Upper lobe of left lung (tissue), 6 donors: ENCODE data around the gene B4GALNT2. TPM values are rescaled to one million over a fixed set of nuclear protein-coding genes. Genes with fewer than 3 reads are reported as not detected.

Experiments used
- ATAC-seq, 2 donors: fragments of 200-7000 bp; cut with Tn5 transposase; one replicate each; pipeline ENCODE4 v1.9.1; 2022; ENCODE audit warnings: mild to moderate bottlenecking in 2 of 2, moderate library complexity in 2 of 2; ENCODE audit not compliant: low FRiP score in 2 of 2
- DNase-seq, 2 donors: peaks; one replicate each; pipeline ENCODE4 v3.0.0-alpha.2; 2019 to 2020
- H3K27ac ChIP-seq, 4 donors: fragments of 200-600 bp; sonication (generic); one replicate each; pipeline ENCODE4 v1.5.1; 2016 to 2019
- H3K27me3 ChIP-seq, 4 donors: fragments of 200-600 bp; sonication (generic); one replicate each; pipeline ENCODE4 v1.5.1; 2017 to 2019
- H3K36me3 ChIP-seq, 4 donors: fragments of 200-600 bp; sonication (generic); one replicate each; pipeline ENCODE4 v1.5.1; 2016 to 2019
- H3K4me1 ChIP-seq, 4 donors: fragments of 200-600 bp; sonication (generic); one replicate each; pipeline ENCODE4 v1.5.1; 2018 to 2019
- H3K4me3 ChIP-seq, 4 donors: fragments of 200-600 bp; sonication (generic); one replicate each; pipeline ENCODE4 v1.5.1; 2017 to 2019; ENCODE audit warnings: mild to moderate bottlenecking in 2 of 4, moderate library complexity in 1 of 4
- H3K9me3 ChIP-seq, 4 donors: fragments of 200-600 bp; sonication (generic); one replicate each; pipeline ENCODE4 v1.5.1; 2018 to 2019
- EP300 ChIP-seq, 4 donors: sonication (generic); formaldehyde crosslinking; IDR thresholded peaks; one replicate each; pipeline ENCODE4 v1.5.1; 2017; ENCODE audit warnings: antibody characterized with exemption in 4 of 4, control low read depth in 2 of 4
- POLR2A ChIP-seq, 4 donors: fragments of 450-650 bp; IDR thresholded peaks; one replicate each; pipeline ENCODE4 v1.5.1; 2016 to 2017; ENCODE audit warnings: antibody characterized with exemption in 4 of 4, mild to moderate bottlenecking in 2 of 4
- POLR2AphosphoS5 ChIP-seq, 2 donors: sonication (generic); formaldehyde crosslinking; IDR thresholded peaks; one replicate each; pipeline ENCODE4 v1.5.1; 2017; ENCODE audit warnings: antibody characterized with exemption in 2 of 2
- WGBS, 2 donors: methylation state at CpG; one replicate each; pipeline ENCODE4 v1.1.5; 2017 to 2018; 5-methylcytosine and 5-hydroxymethylcytosine counted together
- total RNA-seq, 6 donors: library from RNA; depleted of rRNA in 4 of 6; stranded (reverse); fragments of >200 nt in 4 of 6; gene quantifications; one replicate each; pipeline versions ENCODE4 v1.1.0 to v1.2.1, GENCODE V29; 2016 to 2021
- TF ChIP-seq, protein P1 (sequence below), 6 experiments: fragments of 450-650 bp in 4 of 6; fragments of 200-600 bp in 2 of 6; sonication (generic) in 2 of 6; IDR thresholded peaks; one replicate each; pipeline ENCODE4 v1.5.1; 2016 to 2019; ENCODE audit warnings: antibody characterized with exemption in 6 of 6
- donor health status: DM: no; HTN: no; CAD: no; lungs with moderate emphysema.
- donor health status: DM: no; HTN: yes; CAD: no; lungs with severe emphysema.

Gene B4GALNT2
- total RNA-seq, 6 donors from 2014 or later, result 0.11 to 1.0 (median 0.16) TPM

DNA sequence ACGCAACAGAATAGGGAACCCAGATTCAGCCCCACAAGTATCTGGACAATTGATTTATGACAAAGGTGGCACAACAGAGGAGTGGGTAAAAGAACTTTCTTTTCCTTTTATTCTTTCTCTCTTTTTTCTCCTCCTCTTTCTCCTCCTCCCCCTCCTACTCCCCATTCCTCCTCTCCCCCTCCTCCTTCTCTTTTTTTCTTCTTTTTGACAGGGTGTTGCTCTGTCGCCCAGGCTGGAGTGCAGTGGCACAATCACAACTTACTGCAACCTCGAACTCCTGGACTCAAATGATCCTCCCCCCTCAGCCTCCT lies 61.7 kb downstream of the B4GALNT2 start:
- Histone ChIP-seq H3K9me3 (no peaks in the 10 kb centered on the region), H3K27ac (peak overlapping the region in 2 of 4 donors; percentile 97 to 99), H3K4me3 (no peak overlapping the region), H3K4me1 (peaks cover 0 to 13% (median 9%) of the 10 kb centered on the region in 4 donors), H3K27me3 (no peaks in the 10 kb centered on the region), H3K36me3 (no peaks in the 10 kb centered on the region)
- ATAC-seq, result no peak
- TF ChIP-seq, protein P1, sequence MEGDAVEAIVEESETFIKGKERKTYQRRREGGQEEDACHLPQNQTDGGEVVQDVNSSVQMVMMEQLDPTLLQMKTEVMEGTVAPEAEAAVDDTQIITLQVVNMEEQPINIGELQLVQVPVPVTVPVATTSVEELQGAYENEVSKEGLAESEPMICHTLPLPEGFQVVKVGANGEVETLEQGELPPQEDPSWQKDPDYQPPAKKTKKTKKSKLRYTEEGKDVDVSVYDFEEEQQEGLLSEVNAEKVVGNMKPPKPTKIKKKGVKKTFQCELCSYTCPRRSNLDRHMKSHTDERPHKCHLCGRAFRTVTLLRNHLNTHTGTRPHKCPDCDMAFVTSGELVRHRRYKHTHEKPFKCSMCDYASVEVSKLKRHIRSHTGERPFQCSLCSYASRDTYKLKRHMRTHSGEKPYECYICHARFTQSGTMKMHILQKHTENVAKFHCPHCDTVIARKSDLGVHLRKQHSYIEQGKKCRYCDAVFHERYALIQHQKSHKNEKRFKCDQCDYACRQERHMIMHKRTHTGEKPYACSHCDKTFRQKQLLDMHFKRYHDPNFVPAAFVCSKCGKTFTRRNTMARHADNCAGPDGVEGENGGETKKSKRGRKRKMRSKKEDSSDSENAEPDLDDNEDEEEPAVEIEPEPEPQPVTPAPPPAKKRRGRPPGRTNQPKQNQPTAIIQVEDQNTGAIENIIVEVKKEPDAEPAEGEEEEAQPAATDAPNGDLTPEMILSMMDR (IDR thresholded peaks at IDR 0.05), result no peak
- TF ChIP-seq POLR2A (IDR thresholded peaks at IDR 0.05) (no peak), POLR2AphosphoS5 (IDR thresholded peaks at IDR 0.05) (no peak), EP300 (IDR thresholded peaks at IDR 0.05) (no peak)
- no peak for DNase-seq
- 54 to 57% methylated on average over 3 of the region's 3 CpGs for WGBS, 2 donors

- Histone ChIP-seq H3K4me3 (no peak overlapping the region), H3K4me1 (peaks cover 0 to 13% (median 8%) of the 10 kb centered on the region in 4 donors), H3K36me3 (no peaks in the 10 kb centered on the region), H3K27me3 (no peaks in the 10 kb centered on the region), H3K27ac (no peak overlapping the region), H3K9me3 (no peaks in the 10 kb centered on the region)
- ATAC-seq (no peak), DNase-seq (no peak)
- 78 to 80% methylated on average over 4 of the region's 4 CpGs for WGBS, 2 donors
- TF ChIP-seq, protein P1 (IDR thresholded peaks at IDR 0.05), result no peak
- no peak for TF ChIP-seq POLR2AphosphoS5 (IDR thresholded peaks at IDR 0.05)
- no peak for TF ChIP-seq EP300 (IDR thresholded peaks at IDR 0.05)
- no peak for TF ChIP-seq POLR2A (IDR thresholded peaks at IDR 0.05)
These were observed 63.2 kb downstream of the B4GALNT2 start for GRCh38 chr17:49195751-49196150.

GRCh38 chr17:49196520-49196919 lies 64.0 kb downstream of the B4GALNT2 start:
- Histone ChIP-seq H3K36me3 (no peaks in the 10 kb centered on the region), H3K9me3 (no peaks in the 10 kb centered on the region), H3K27ac (no peak overlapping the region), H3K27me3 (no peaks in the 10 kb centered on the region), H3K4me3 (no peak overlapping the region), H3K4me1 (peaks cover 0 to 10% (median 6%) of the 10 kb centered on the region in 4 donors)
- 74 to 87% methylated on average over 3 of the region's 3 CpGs for WGBS, 2 donors
- no peak for DNase-seq
- ATAC-seq, result no peak
- TF ChIP-seq POLR2A (IDR thresholded peaks at IDR 0.05) (no peak), EP300 (IDR thresholded peaks at IDR 0.05) (peak in 1 of 4 donors; percentile 16)

- Histone ChIP-seq H3K4me1 (peaks cover 0 to 10% (median 4%) of the 10 kb centered on the region in 4 donors), H3K27ac (no peak overlapping the region), H3K27me3 (no peaks in the 10 kb centered on the region), H3K9me3 (no peaks in the 10 kb centered on the region), H3K36me3 (no peaks in the 10 kb centered on the region), H3K4me3 (no peak overlapping the region)
- ATAC-seq (no peak), DNase-seq (no peak)
- 51 to 64% methylated on average over 5 of the region's 5 CpGs for WGBS, 2 donors
- TF ChIP-seq, protein P1 (IDR thresholded peaks at IDR 0.05), result no peak
- no peak for TF ChIP-seq POLR2AphosphoS5 (IDR thresholded peaks at IDR 0.05)
- no peak for TF ChIP-seq EP300 (IDR thresholded peaks at IDR 0.05)
- TF ChIP-seq POLR2A (IDR thresholded peaks at IDR 0.05), result no peak
These were observed 64.9 kb downstream of the B4GALNT2 start for GRCh38 chr17:49197346-49197998.

DNA sequence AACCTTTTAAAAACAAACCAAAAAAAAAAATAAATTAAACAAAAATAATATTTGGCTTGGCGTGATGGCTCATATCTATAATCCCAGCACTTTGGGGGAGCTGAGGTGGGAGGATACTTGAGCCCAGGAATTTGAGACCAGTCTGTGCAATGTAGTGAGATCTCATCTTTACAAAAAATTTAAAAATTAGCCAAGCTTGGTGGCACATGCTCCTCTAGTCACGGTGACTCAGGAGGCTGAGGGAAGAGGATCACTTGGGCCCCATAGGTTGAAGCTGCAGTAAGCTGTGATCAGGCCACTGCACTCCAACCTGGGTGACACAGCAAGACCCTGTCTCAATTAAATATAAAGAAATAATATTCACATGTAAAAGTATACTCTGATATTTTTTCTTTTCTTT lies 65.6 kb downstream of the B4GALNT2 start:
- TF ChIP-seq POLR2AphosphoS5 (IDR thresholded peaks at IDR 0.05), result no peak
- TF ChIP-seq POLR2A (IDR thresholded peaks at IDR 0.05), result no peak
- TF ChIP-seq, protein P1 (IDR thresholded peaks at IDR 0.05), result no peak
- TF ChIP-seq EP300 (IDR thresholded peaks at IDR 0.05), result no peak
- DNase-seq (no peak), ATAC-seq (no peak)
- H3K4me3 ChIP-seq, result no peak overlapping the region
- no peak overlapping the region for H3K27ac ChIP-seq
- H3K36me3 ChIP-seq, result no peaks in the 10 kb centered on the region
- peaks cover 0 to 8% (median 4%) of the 10 kb centered on the region in 4 donors for H3K4me1 ChIP-seq
- H3K9me3 ChIP-seq, result no peaks in the 10 kb centered on the region
- H3K27me3 ChIP-seq, result no peaks in the 10 kb centered on the region
- WGBS, 2 donors, result 87 to 88% methylated on average over 2 of the region's 2 CpGs
